ENCODE data around the gene CCDC18. TPM values are rescaled to one million over a fixed set of nuclear protein-coding genes. Genes with fewer than 3 reads are reported as not detected.
"Not testable (repeated sequence)": the region's sequence is repeated elsewhere in the genome, so short reads cannot be mapped to it uniquely, and the experiment has no call there.

The CCDC18 gene
- polyA plus RNA-seq, 3 donors, result 2.8 to 5.9 (median 4.4) TPM

GRCh38 chr1:93238425-93238824 lies 57.9 kb downstream of the CCDC18 start:
- H3K4me2 ChIP-seq (replicated peaks; ENCODE audit: extremely low read depth, low read length, poor library complexity, severe bottlenecking), result no peak overlapping the region
- intact Hi-C loops (cut with micrococcal nuclease), result no loop called here
- H3K79me2 ChIP-seq (ENCODE audit: insufficient read depth, low read length), result no peaks in the 10 kb centered on the region
- no peak overlapping the region for H3K9ac ChIP-seq (ENCODE audit: insufficient read depth, low read length, poor library complexity, severe bottlenecking)
- no peak overlapping the region for H3K4me3 ChIP-seq (replicated peaks in 1 of 3; ENCODE audit: low read depth in 2 of 3, low read length in 3 of 3)
- no CpG with 5 or more reads among the region's 1 CpG for WGBS (ENCODE audit: insufficient coverage)
- no peak overlapping the region for H3K27ac ChIP-seq (ENCODE audit: low read depth in 1 of 2, low read length in 2 of 2)
- H4K20me1 ChIP-seq (ENCODE audit: insufficient read depth, low read length), result no peaks in the 10 kb centered on the region
- H3K4me1 ChIP-seq (ENCODE audit: control insufficient read depth in 1 of 2, insufficient read depth in 2 of 2, low read length in 2 of 2), result no peaks in the 10 kb centered on the region
- peaks cover 3 to 20% (median 11%) of the 10 kb centered on the region in 7 donors for H3K9me3 Mint-ChIP-seq
- H3K9me3 ChIP-seq (replicated peaks in 1 of 2; ENCODE audit: control insufficient read depth in 1 of 2, insufficient read depth in 1 of 2, low read length in 2 of 2), result peaks cover 0 to 11% of the 10 kb centered on the region in 2 donors
- H3K4me3 Mint-ChIP-seq, result no peak overlapping the region
- no peak overlapping the region for H2AFZ ChIP-seq (ENCODE audit: insufficient read depth, low read depth, low read length, poor library complexity, severe bottlenecking)
- peaks cover 58 to 84% of the 10 kb centered on the region in 2 donors for H3K36me3 Mint-ChIP-seq
- H3K36me3 ChIP-seq (replicated peaks in 1 of 2; ENCODE audit: control insufficient read depth in 1 of 2, insufficient read depth in 2 of 2, low read length in 2 of 2), result peaks cover 28 to 88% of the 10 kb centered on the region in 2 donors
- no peak for TF ChIP-seq CTCF (IDR thresholded peaks at IDR 0.05)
- H3K4me1 Mint-ChIP-seq, result no peaks in the 10 kb centered on the region
- H3K27ac Mint-ChIP-seq, result no peak overlapping the region
- DNase-seq, result no peak
- H3K27me3 Mint-ChIP-seq (ENCODE audit: low read depth in 3 of 3), result no peaks in the 10 kb centered on the region
- no peaks in the 10 kb centered on the region for H3K27me3 ChIP-seq (ENCODE audit: control insufficient read depth in 2 of 2, insufficient read depth in 2 of 2, low read length in 2 of 2)

- no peak for TF ChIP-seq CTCF (IDR thresholded peaks at IDR 0.05)
- no peaks in the 10 kb centered on the region for H3K4me1 Mint-ChIP-seq
- intact Hi-C loops (cut with micrococcal nuclease), result no loop called here
Observed at GRCh38 chr1:93239863-93240262, 59.3 kb downstream of the CCDC18 start.

GRCh38 chr1:93243233-93243632 lies 62.7 kb downstream of the CCDC18 start:
- Mint-ChIP-seq H3K36me3 (peaks cover 57 to 77% of the 10 kb centered on the region in 2 donors), H3K9me3 (peaks cover 3 to 20% (median 11%) of the 10 kb centered on the region in 7 donors)
- H2AFZ ChIP-seq (ENCODE audit: insufficient read depth, low read depth, low read length, poor library complexity, severe bottlenecking); intact Hi-C loops (cut with micrococcal nuclease); H3K4me1 ChIP-seq (ENCODE audit: control insufficient read depth in 1 of 2, insufficient read depth in 2 of 2, low read length in 2 of 2); H3K9ac ChIP-seq (ENCODE audit: insufficient read depth, low read length, poor library complexity, severe bottlenecking); H3K27me3 ChIP-seq (ENCODE audit: control insufficient read depth in 2 of 2, insufficient read depth in 2 of 2, low read length in 2 of 2); H4K20me1 ChIP-seq (ENCODE audit: insufficient read depth, low read length); H3K4me3 ChIP-seq (replicated peaks in 1 of 3; ENCODE audit: low read depth in 2 of 3, low read length in 3 of 3); DNase-seq; H3K79me2 ChIP-seq (ENCODE audit: insufficient read depth, low read length); H3K4me3 Mint-ChIP-seq; H3K4me1 Mint-ChIP-seq; H3K27me3 Mint-ChIP-seq (ENCODE audit: low read depth in 3 of 3); H3K27ac Mint-ChIP-seq; H3K4me2 ChIP-seq (replicated peaks; ENCODE audit: extremely low read depth, low read length, poor library complexity, severe bottlenecking); H3K27ac ChIP-seq (ENCODE audit: low read depth in 1 of 2, low read length in 2 of 2): not testable (repeated sequence)
- Histone ChIP-seq H3K9me3 (replicated peaks in 1 of 2; ENCODE audit: control insufficient read depth in 1 of 2, insufficient read depth in 1 of 2, low read length in 2 of 2) (peaks cover 0 to 11% of the 10 kb centered on the region in 2 donors), H3K36me3 (replicated peaks in 1 of 2; ENCODE audit: control insufficient read depth in 1 of 2, insufficient read depth in 2 of 2, low read length in 2 of 2) (peaks cover 20 to 72% of the 10 kb centered on the region in 2 donors)
- 100% methylated on average over 2 of the region's 3 CpGs for WGBS (ENCODE audit: insufficient coverage)

More at GRCh38 chr1:93239863-93240262, 59.3 kb downstream of the CCDC18 start:
- Histone ChIP-seq H3K79me2 (ENCODE audit: insufficient read depth, low read length) (no peaks in the 10 kb centered on the region), H3K4me2 (replicated peaks; ENCODE audit: extremely low read depth, low read length, poor library complexity, severe bottlenecking) (no peak overlapping the region), H3K4me3 (replicated peaks in 1 of 3; ENCODE audit: low read depth in 2 of 3, low read length in 3 of 3) (no peak overlapping the region), H3K27ac (ENCODE audit: low read depth in 1 of 2, low read length in 2 of 2) (no peak overlapping the region), H3K9ac (ENCODE audit: insufficient read depth, low read length, poor library complexity, severe bottlenecking) (no peak overlapping the region), H3K9me3 (replicated peaks in 1 of 2; ENCODE audit: control insufficient read depth in 1 of 2, insufficient read depth in 1 of 2, low read length in 2 of 2) (peaks cover 0 to 11% of the 10 kb centered on the region in 2 donors), H3K36me3 (replicated peaks in 1 of 2; ENCODE audit: control insufficient read depth in 1 of 2, insufficient read depth in 2 of 2, low read length in 2 of 2) (peaks cover 28 to 86% of the 10 kb centered on the region in 2 donors), H3K4me1 (ENCODE audit: control insufficient read depth in 1 of 2, insufficient read depth in 2 of 2, low read length in 2 of 2) (no peaks in the 10 kb centered on the region), H2AFZ (ENCODE audit: insufficient read depth, low read depth, low read length, poor library complexity, severe bottlenecking) (no peak overlapping the region), H3K27me3 (ENCODE audit: control insufficient read depth in 2 of 2, insufficient read depth in 2 of 2, low read length in 2 of 2) (no peaks in the 10 kb centered on the region), H4K20me1 (ENCODE audit: insufficient read depth, low read length) (no peaks in the 10 kb centered on the region)
- Mint-ChIP-seq H3K9me3 (peaks cover 3 to 20% (median 11%) of the 10 kb centered on the region in 7 donors), H3K36me3 (peaks cover 60 to 80% of the 10 kb centered on the region in 2 donors), H3K27me3 (ENCODE audit: low read depth in 3 of 3) (no peaks in the 10 kb centered on the region), H3K4me3 (no peak overlapping the region), H3K27ac (no peak overlapping the region)
- no peak for DNase-seq
- WGBS (ENCODE audit: insufficient coverage), result no CpG with 5 or more reads among the region's 3 CpGs
